Cardiac muscle cell (in vitro differentiated cells and primary cell): ENCODE results near the gene MYO1E. TPM values are rescaled to one million over a fixed set of nuclear protein-coding genes. Genes with fewer than 3 reads are reported as not detected.

Experiments
- DNase-seq, 2 donors: peaks; one replicate each; pipeline versions ENCODE4 v3.0.0 to v3.0.0-alpha.2; 2010 to 2017; ENCODE audit warnings: low read depth in 1 of 2, low spot score in 1 of 2
- H3K27ac ChIP-seq: fragments of 200-600 bp; sonication (generic); 2 replicates; pipeline ENCODE4 v1.5.1; 2016
- H3K27me3 ChIP-seq: fragments of 200-600 bp; sonication (generic); 2 replicates; pipeline ENCODE4 v1.6.0; 2016; ENCODE audit warnings: control low read depth
- H3K36me3 ChIP-seq: fragments of 200-600 bp; sonication (generic); 2 replicates; pipeline ENCODE4 v1.5.1; 2016; ENCODE audit warnings: control low read depth
- H3K4me1 ChIP-seq: fragments of 200-600 bp; sonication (generic); 2 replicates; pipeline ENCODE4 v1.8.1; 2017; ENCODE audit warnings: low read depth, mild to moderate bottlenecking, mixed run types
- H3K4me3 ChIP-seq: fragments of 200-600 bp; sonication (generic); 2 replicates; pipeline ENCODE4 v1.5.1; 2016; ENCODE audit warnings: mild to moderate bottlenecking
- H3K9me3 ChIP-seq: fragments of 200-600 bp; sonication (generic); 2 replicates; pipeline ENCODE4 v1.5.1; 2017; ENCODE audit warnings: low read depth, mild to moderate bottlenecking, control low read depth
- polyA plus RNA-seq: library from polyadenylated mRNA; unstranded; fragments of >200 nt; fragmentation: Nextera tagmentation; extraction: Ambion mirVana; gene quantifications from 2 replicates; pipeline ENCODE4 v1.2.1, GENCODE V29; 2016
- total RNA-seq: library from RNA; depleted of rRNA; stranded (reverse); fragments of >200 nt; gene quantifications from 2 replicates; pipeline ENCODE4 v1.2.3, GENCODE V29; 2016
- TF ChIP-seq, protein P1 (sequence below): IDR thresholded peaks from 2 replicates; pipeline ENCODE4 v1.5.1; 2012; ENCODE audit warnings: low read depth, mild to moderate bottlenecking, low read length

The MYO1E gene
- total and polyA plus RNA-seq, 2 experiments from 2014 or later: 22.0 to 27.7 TPM

DNA sequence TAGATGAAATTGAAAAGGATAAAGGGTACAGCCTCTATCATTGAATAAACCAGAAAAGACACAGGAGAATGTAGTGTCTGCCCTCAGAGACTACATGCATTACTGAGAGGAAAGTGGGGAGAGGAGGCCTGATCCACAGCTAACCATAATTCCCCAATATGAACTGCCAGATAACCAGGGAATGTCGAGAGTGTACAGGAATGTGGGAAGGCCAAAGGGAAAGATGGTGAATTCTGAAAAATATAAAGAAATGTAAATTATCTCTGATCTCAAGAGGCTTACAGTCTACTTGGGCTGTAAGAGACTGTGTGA is 22.3 kb downstream of the MYO1E start:
- TF ChIP-seq, protein P1, sequence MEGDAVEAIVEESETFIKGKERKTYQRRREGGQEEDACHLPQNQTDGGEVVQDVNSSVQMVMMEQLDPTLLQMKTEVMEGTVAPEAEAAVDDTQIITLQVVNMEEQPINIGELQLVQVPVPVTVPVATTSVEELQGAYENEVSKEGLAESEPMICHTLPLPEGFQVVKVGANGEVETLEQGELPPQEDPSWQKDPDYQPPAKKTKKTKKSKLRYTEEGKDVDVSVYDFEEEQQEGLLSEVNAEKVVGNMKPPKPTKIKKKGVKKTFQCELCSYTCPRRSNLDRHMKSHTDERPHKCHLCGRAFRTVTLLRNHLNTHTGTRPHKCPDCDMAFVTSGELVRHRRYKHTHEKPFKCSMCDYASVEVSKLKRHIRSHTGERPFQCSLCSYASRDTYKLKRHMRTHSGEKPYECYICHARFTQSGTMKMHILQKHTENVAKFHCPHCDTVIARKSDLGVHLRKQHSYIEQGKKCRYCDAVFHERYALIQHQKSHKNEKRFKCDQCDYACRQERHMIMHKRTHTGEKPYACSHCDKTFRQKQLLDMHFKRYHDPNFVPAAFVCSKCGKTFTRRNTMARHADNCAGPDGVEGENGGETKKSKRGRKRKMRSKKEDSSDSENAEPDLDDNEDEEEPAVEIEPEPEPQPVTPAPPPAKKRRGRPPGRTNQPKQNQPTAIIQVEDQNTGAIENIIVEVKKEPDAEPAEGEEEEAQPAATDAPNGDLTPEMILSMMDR: no peak
- DNase-seq: no peak
- Histone ChIP-seq H3K27ac (no peak overlapping the region), H3K9me3 (no peaks in the 10 kb centered on the region), H3K36me3 (no peaks in the 10 kb centered on the region), H3K27me3 (no peaks in the 10 kb centered on the region), H3K4me1 (no peaks in the 10 kb centered on the region), H3K4me3 (no peak overlapping the region)

DNA sequence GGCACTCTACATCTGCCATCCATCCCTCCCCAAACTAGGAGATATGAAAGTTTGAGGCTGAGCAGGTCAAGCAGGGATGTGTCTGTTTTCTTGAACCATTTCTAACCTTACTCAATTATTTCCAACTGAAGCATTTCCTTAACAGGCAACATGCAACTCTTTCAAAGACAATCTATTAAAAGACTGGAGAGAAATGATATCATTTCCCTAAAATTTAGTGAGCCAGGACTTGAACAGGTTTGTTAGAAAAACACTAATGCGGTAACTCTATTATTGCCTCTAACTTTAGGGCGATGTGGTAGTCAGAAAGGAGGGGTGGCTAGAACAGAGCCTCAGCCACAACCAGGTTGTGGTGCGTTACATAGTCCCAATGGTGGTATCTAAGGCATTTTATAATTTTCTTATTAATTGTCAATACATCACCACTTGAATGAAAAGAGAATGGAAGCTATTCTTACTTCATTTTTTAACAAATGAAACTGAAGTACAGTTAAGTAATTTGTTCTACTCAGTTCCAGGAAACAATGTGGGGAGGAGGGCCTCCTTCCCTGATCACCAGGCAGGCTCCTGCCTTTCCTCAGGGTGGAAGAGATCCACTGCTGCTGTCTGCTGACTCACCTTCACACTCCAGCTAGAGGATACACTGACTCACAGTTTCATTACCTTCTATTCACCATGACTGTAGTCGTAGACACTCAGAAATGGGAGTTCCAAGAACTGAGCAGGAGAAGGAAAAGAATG is 22.8 kb downstream of the MYO1E start:
- TF ChIP-seq, protein P1: no peak
- no peak overlapping the region for H3K4me3 ChIP-seq
- H3K27me3 ChIP-seq: no peaks in the 10 kb centered on the region
- DNase-seq: peak in 1 of 2 donors; percentile 84
- H3K27ac ChIP-seq: no peak overlapping the region
- no peaks in the 10 kb centered on the region for H3K9me3 ChIP-seq
- no peaks in the 10 kb centered on the region for H3K4me1 ChIP-seq
- no peaks in the 10 kb centered on the region for H3K36me3 ChIP-seq

DNA sequence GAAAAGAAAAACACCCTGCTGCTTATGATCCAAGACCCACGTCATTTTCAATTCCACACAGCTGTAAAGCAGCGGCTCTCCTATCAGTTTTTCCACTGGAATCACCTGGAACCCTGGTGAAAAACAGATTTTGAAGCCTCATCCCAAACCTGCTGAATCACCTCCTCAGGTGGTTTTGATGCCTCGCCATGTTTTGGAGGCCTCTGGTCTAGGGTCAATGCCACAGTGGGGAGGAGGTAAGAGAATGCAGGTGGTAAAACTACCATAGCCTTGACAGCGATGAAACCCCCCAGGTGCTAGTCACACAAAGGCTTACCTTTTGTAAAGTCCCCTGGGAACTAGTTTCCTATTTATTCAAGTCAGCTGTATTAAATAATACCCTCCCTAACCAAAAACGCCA is 24.8 kb downstream of the MYO1E start:
- TF ChIP-seq, protein P1: no peak
- no peaks in the 10 kb centered on the region for H3K27me3 ChIP-seq
- H3K36me3 ChIP-seq: no peaks in the 10 kb centered on the region
- no peak for DNase-seq
- H3K4me3 ChIP-seq: no peak overlapping the region
- no peaks in the 10 kb centered on the region for H3K9me3 ChIP-seq
- H3K4me1 ChIP-seq: no peaks in the 10 kb centered on the region
- no peak overlapping the region for H3K27ac ChIP-seq

DNA sequence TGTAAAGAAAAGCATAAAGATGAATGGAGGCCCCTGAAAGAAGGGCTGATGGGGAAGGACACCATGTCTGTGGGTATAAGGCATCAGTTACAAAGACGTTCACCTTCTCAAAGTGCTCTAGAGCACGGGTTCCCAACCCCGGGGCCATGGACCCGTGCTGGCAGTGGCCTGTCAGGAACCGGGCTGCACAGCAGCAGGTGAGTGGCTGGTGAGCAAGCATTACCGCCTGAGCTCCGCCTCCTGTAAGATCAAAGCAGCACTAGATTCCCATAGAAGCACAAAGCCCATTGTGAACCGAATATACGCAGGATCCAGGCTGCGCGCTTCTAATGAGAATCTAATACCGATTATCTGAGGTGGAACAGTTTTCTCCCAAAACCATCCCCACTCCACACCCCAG is 25.7 kb downstream of the MYO1E start:
- DNase-seq: no peak
- Histone ChIP-seq H3K9me3 (no peaks in the 10 kb centered on the region), H3K27ac (no peak overlapping the region), H3K36me3 (no peaks in the 10 kb centered on the region), H3K4me3 (no peak overlapping the region), H3K4me1 (no peaks in the 10 kb centered on the region), H3K27me3 (no peaks in the 10 kb centered on the region)
- TF ChIP-seq, protein P1: no peak

DNA sequence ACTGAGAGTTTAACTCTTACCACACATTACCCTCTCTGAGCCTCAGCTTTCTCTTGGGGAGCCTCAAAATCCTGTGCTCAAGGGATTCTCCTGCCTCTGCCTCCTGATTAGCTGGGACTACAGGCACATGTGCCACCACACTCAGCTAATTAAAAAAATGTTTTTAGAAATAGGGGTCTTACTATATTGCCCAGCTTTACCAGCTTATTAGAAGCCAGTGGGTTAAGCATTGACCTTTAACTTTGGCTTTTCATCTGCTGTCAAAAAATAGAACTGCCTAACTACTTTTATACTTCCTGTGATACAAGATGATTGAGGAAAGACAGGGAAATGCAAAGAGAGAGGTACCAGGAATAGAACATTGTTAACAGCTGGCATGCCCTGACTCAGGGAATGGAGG is 27.3 kb downstream of the MYO1E start:
- H3K27ac ChIP-seq: no peak overlapping the region
- H3K4me3 ChIP-seq: no peak overlapping the region
- no peaks in the 10 kb centered on the region for H3K36me3 ChIP-seq
- TF ChIP-seq, protein P1: no peak
- no peak for DNase-seq
- H3K4me1 ChIP-seq: no peaks in the 10 kb centered on the region
- H3K9me3 ChIP-seq: no peaks in the 10 kb centered on the region
- H3K27me3 ChIP-seq: no peaks in the 10 kb centered on the region
